T-helper 1 cell treated with Interleukin-12 subunit alpha and Interleukin-12 subunit beta and Interleukin-4 antibody, amounts not matched to agents 30 μg/mL and 1 μg/mL, for 36 hours (primary cell): ENCODE data around the gene PHTF2.

Source experiments
- H3K27ac Mint-ChIP-seq: one replicate; pipeline ENCODE4 v1.8.0; 2021; ENCODE audit warnings: mild to moderate bottlenecking, mixed read lengths
- H3K27me3 Mint-ChIP-seq: one replicate; pipeline ENCODE4 v1.8.0; 2021; ENCODE audit warnings: low read depth, mixed read lengths
- H3K36me3 Mint-ChIP-seq: one replicate; pipeline ENCODE4 v1.8.0; 2021; ENCODE audit warnings: low read depth, mixed read lengths
- H3K4me1 Mint-ChIP-seq: one replicate; pipeline ENCODE4 v1.8.0; 2021; ENCODE audit warnings: low read depth, mixed read lengths
- H3K4me3 Mint-ChIP-seq: one replicate; pipeline ENCODE4 v1.8.0; 2021; ENCODE audit warnings: mild to moderate bottlenecking, moderate library complexity, mixed read lengths
- H3K9me3 Mint-ChIP-seq: one replicate; pipeline ENCODE4 v1.8.0; 2021; ENCODE audit warnings: mixed read lengths

The PHTF2 gene

GRCh38 chr7:77931841-77932240, 133.3 kb downstream of the PHTF2 start:
- H3K27ac Mint-ChIP-seq: no peak overlapping the region
- H3K27me3 Mint-ChIP-seq: no peaks in the 10 kb centered on the region
- H3K36me3 Mint-ChIP-seq: peaks cover 9% of the 10 kb centered on the region
- no peak overlapping the region for H3K4me3 Mint-ChIP-seq
- no peaks in the 10 kb centered on the region for H3K9me3 Mint-ChIP-seq
- H3K4me1 Mint-ChIP-seq: peaks cover 8% of the 10 kb centered on the region

- H3K36me3 Mint-ChIP-seq: peaks cover 7% of the 10 kb centered on the region
- H3K27me3 Mint-ChIP-seq: no peaks in the 10 kb centered on the region
- H3K4me1 Mint-ChIP-seq: peaks cover 8% of the 10 kb centered on the region
- H3K9me3 Mint-ChIP-seq: no peaks in the 10 kb centered on the region
- H3K4me3 Mint-ChIP-seq: no peak overlapping the region
- no peak overlapping the region for H3K27ac Mint-ChIP-seq
Observed at GRCh38 chr7:77933394-77933793, 134.8 kb downstream of the PHTF2 start.

GRCh38 chr7:77935652-77936348, 137.2 kb downstream of the PHTF2 start:
- H3K27ac Mint-ChIP-seq: no peak overlapping the region
- H3K36me3 Mint-ChIP-seq: peaks cover 5% of the 10 kb centered on the region
- peaks cover 8% of the 10 kb centered on the region for H3K4me1 Mint-ChIP-seq

GRCh38 chr7:77940647-77941046, 142.1 kb downstream of the PHTF2 start:
- Mint-ChIP-seq H3K27ac (no peak overlapping the region), H3K4me1 (peaks cover 5% of the 10 kb centered on the region), H3K36me3 (peaks cover 10% of the 10 kb centered on the region), H3K4me3 (no peak overlapping the region), H3K27me3 (no peaks in the 10 kb centered on the region), H3K9me3 (no peaks in the 10 kb centered on the region)

More at GRCh38 chr7:77935652-77936348, 137.2 kb downstream of the PHTF2 start:
- no peak overlapping the region for H3K4me3 Mint-ChIP-seq
- H3K27me3 Mint-ChIP-seq: no peaks in the 10 kb centered on the region
- H3K9me3 Mint-ChIP-seq: no peaks in the 10 kb centered on the region

GRCh38 chr7:77942431-77942830, 143.9 kb downstream of the PHTF2 start:
- Mint-ChIP-seq H3K9me3 (no peaks in the 10 kb centered on the region), H3K36me3 (peaks cover 10% of the 10 kb centered on the region), H3K27ac (no peak overlapping the region), H3K4me1 (peaks cover 4% of the 10 kb centered on the region), H3K4me3 (no peak overlapping the region), H3K27me3 (no peaks in the 10 kb centered on the region)

- Mint-ChIP-seq H3K4me3 (no peak overlapping the region), H3K9me3 (no peaks in the 10 kb centered on the region), H3K4me1 (peaks cover 4% of the 10 kb centered on the region), H3K27me3 (no peaks in the 10 kb centered on the region), H3K36me3 (peaks cover 10% of the 10 kb centered on the region), H3K27ac (no peak overlapping the region)
Observed at GRCh38 chr7:77944183-77945182, 145.9 kb downstream of the PHTF2 start.

- no peaks in the 10 kb centered on the region for H3K4me1 Mint-ChIP-seq
- H3K27ac Mint-ChIP-seq: no peak overlapping the region
- H3K9me3 Mint-ChIP-seq: no peaks in the 10 kb centered on the region
- H3K27me3 Mint-ChIP-seq: no peaks in the 10 kb centered on the region
- H3K4me3 Mint-ChIP-seq: no peak overlapping the region
- H3K36me3 Mint-ChIP-seq: peaks cover 3% of the 10 kb centered on the region
Observed at GRCh38 chr7:77950548-77950947, 152.0 kb downstream of the PHTF2 start.

- Mint-ChIP-seq H3K27ac (no peak overlapping the region), H3K4me3 (no peak overlapping the region), H3K4me1 (no peaks in the 10 kb centered on the region), H3K36me3 (peaks cover 9% of the 10 kb centered on the region), H3K9me3 (no peaks in the 10 kb centered on the region), H3K27me3 (no peaks in the 10 kb centered on the region)
Observed at GRCh38 chr7:77954773-77955555, 156.4 kb downstream of the PHTF2 start.

GRCh38 chr7:77958436-77958835, 159.9 kb downstream of the PHTF2 start:
- H3K4me3 Mint-ChIP-seq: no peak overlapping the region
- H3K36me3 Mint-ChIP-seq: peaks cover 6% of the 10 kb centered on the region
- no peaks in the 10 kb centered on the region for H3K4me1 Mint-ChIP-seq
- H3K9me3 Mint-ChIP-seq: no peaks in the 10 kb centered on the region
- no peaks in the 10 kb centered on the region for H3K27me3 Mint-ChIP-seq
- H3K27ac Mint-ChIP-seq: no peak overlapping the region

- H3K4me1 Mint-ChIP-seq: no peaks in the 10 kb centered on the region
- no peaks in the 10 kb centered on the region for H3K9me3 Mint-ChIP-seq
- H3K27me3 Mint-ChIP-seq: no peaks in the 10 kb centered on the region
- no peak overlapping the region for H3K27ac Mint-ChIP-seq
- H3K36me3 Mint-ChIP-seq: peaks cover 6% of the 10 kb centered on the region
- no peak overlapping the region for H3K4me3 Mint-ChIP-seq
Observed at GRCh38 chr7:77959080-77959479, 160.5 kb downstream of the PHTF2 start.

- Mint-ChIP-seq H3K4me1 (no peaks in the 10 kb centered on the region), H3K36me3 (peaks cover 6% of the 10 kb centered on the region), H3K4me3 (no peak overlapping the region), H3K27me3 (no peaks in the 10 kb centered on the region), H3K9me3 (no peaks in the 10 kb centered on the region), H3K27ac (no peak overlapping the region)
Observed at GRCh38 chr7:77960336-77960735, 161.8 kb downstream of the PHTF2 start.

- no peak overlapping the region for H3K4me3 Mint-ChIP-seq
- H3K36me3 Mint-ChIP-seq: no peaks in the 10 kb centered on the region
- H3K27me3 Mint-ChIP-seq: no peaks in the 10 kb centered on the region
- H3K4me1 Mint-ChIP-seq: no peaks in the 10 kb centered on the region
- H3K9me3 Mint-ChIP-seq: no peaks in the 10 kb centered on the region
- H3K27ac Mint-ChIP-seq: no peak overlapping the region
Observed at GRCh38 chr7:77967429-77967828, 168.9 kb downstream of the PHTF2 start.

GRCh38 chr7:77971726-77972125, 173.2 kb downstream of the PHTF2 start:
- no peaks in the 10 kb centered on the region for H3K27me3 Mint-ChIP-seq
- no peaks in the 10 kb centered on the region for H3K4me1 Mint-ChIP-seq
- no peak overlapping the region for H3K4me3 Mint-ChIP-seq
- H3K27ac Mint-ChIP-seq: no peak overlapping the region
- H3K36me3 Mint-ChIP-seq: no peaks in the 10 kb centered on the region
- H3K9me3 Mint-ChIP-seq: no peaks in the 10 kb centered on the region

GRCh38 chr7:77975672-77976480, 177.3 kb downstream of the PHTF2 start:
- H3K4me1 Mint-ChIP-seq: no peaks in the 10 kb centered on the region
- H3K4me3 Mint-ChIP-seq: no peak overlapping the region
- H3K9me3 Mint-ChIP-seq: no peaks in the 10 kb centered on the region
- no peaks in the 10 kb centered on the region for H3K27me3 Mint-ChIP-seq
- H3K27ac Mint-ChIP-seq: no peak overlapping the region
- H3K36me3 Mint-ChIP-seq: no peaks in the 10 kb centered on the region
